HG03139 (cell line): ENCODE results near the gene AADAT.

Experiments used
- ATAC-seq: cut with Tn5 transposase; IDR thresholded peaks from one replicate; pipeline ENCODE4 v1.9.1; 2021; ENCODE audit not compliant: unreplicated experiment

Gene AADAT

DNA sequence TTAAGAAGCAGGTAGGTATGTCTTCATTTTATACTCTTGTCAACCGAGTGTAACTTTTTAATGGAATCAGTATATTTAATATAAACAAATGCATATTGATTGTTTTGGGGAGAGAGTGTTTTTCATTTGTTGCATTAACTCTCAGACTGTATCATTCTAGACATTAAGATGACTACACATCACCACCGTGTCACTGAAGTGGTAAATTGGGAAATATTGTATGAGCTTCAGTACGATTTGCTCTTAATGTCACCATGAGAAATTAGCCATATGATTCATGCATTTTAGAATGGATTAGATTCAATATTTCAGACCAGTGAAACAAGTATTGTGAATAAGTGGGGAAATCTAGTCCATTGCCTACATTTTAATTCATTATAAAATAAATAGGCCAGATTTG lies 53.9 kb downstream of the AADAT start:
- ATAC-seq: no peak

DNA sequence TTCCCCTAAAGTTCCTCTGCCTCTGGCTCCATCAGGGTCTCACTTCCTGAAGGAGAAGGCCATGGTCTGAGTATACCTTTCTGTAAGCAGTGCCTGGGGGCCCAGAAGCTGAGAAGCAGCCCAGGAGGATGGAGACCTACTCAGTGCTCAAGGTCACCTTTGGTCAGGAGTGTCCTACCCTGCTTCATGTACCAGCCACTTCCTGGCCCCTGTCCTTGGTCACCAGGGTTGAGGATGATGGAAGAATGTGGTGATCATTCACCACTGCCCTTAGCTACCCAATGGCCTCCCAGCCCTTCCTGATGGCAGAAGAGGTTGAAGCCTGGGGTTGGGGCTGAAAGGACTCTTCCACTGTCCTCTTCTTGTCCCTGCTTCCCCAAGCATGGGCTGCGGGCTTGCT lies 54.5 kb downstream of the AADAT start:
- no peak for ATAC-seq

DNA sequence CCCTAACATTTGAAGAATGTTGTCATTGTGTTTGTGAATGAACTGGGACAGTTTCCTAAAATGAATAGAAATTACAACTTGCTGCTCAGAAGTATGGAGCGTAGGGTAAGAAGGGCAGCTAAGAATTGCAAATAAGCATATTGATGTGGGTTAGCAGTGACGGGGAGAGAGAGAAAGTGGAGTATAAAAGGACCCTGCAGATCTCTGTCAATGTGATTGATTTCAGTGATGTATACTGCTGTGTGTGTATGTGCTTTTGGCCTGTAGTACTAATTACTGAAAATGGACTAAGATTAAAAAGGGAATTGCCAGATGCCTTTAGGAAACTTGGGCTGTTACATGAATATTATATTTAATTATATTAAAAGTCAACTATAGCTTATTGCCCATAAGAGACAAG lies 55.8 kb downstream of the AADAT start:
- no peak for ATAC-seq

DNA sequence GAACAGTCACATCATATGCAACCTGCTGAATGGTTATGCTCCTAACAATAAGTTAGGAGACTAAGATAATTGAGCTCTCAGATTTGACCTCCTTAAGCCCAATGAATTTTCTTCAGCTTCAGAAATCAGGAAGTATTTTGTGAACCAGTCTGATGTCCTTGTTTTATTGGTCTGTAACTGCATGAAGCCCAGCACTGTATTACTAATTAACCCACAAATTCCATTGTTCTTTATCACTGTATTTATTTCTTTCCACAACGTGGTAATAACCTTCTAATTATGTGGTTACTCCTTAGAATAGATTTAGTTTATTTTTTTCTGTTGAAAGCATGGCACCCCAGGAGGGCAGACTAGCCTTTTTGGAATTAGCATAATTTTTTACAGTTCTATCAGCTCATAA lies 59.6 kb downstream of the AADAT start:
- no peak for ATAC-seq

DNA sequence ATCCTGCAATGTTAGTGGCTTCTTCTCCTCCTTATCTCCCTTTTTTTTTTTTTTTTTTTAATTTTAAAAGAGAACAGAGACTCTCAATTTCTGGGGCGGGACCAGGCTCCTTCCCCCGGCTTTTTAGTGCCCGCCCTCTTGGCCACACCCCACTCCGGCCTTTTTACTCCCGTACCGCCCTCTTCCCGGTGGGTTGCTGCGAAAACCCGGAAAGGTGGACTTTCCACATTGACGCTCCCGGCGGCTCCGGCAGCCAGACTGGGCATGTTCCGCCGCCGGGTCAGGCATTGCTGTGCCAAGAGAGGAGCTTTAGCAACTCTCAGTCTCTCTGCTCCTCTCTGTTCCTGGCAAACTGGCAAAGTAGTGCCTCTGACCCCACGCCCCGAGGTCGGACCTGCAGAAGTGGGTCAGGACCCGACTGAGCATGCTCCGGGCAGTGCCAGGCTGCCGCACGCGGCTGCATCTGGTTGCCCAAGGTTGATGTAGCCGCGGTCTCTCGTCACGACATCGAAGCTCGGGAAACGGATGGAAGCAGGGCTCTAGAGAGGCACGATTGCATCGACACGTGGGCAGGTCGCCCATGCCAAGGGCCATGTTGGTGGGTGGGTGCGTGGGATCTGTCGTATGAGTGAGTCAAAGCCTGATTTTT lies 62.5 kb downstream of the AADAT start:
- peak; percentile 60 for ATAC-seq

DNA sequence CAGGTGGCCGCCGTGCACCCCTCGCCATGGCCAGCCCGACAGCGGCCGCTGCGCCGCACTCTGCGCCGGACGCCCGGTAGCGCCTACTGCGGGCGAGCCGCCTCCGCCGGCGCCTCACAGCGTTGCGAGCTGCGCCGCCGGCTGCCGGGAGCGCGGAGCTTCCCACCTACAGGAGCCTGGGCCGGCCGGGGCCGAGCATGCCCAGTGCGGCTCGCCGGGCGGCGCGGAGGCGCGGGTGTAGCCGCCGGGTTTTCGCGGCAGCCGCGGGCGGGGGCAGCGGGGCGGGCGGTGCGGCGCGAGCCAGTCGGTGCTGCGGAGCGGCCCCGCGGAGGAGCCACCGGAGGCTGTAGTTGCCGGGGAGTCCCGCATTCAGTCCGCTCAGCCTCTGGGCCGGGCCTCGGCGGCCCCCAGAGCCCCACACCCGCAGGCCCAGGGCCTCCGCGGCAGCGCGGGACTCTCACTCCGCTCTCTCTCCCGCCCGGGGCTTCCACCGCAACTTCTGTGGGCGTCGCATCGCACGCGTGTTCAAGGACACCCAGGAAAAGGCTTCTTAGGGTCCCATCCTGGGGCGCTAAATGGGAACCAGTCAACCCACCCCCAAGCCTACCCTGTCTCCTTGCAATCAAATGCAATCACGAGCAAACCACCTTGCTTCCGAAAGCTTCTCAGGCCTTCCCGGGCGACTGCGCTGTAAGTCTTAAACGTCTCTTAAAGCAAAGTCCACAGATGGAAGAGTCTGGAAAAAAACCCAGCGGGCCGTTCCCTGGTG lies 63.3 kb downstream of the AADAT start, which contains the start of gene MFAP3L:
TSS of gene MFAP3L (minus strand) at position 143 of the 769 bp plus-strand sequence. CDS start 20,518 bp downstream, outside the sequence.
- peak; percentile 78 for ATAC-seq

DNA sequence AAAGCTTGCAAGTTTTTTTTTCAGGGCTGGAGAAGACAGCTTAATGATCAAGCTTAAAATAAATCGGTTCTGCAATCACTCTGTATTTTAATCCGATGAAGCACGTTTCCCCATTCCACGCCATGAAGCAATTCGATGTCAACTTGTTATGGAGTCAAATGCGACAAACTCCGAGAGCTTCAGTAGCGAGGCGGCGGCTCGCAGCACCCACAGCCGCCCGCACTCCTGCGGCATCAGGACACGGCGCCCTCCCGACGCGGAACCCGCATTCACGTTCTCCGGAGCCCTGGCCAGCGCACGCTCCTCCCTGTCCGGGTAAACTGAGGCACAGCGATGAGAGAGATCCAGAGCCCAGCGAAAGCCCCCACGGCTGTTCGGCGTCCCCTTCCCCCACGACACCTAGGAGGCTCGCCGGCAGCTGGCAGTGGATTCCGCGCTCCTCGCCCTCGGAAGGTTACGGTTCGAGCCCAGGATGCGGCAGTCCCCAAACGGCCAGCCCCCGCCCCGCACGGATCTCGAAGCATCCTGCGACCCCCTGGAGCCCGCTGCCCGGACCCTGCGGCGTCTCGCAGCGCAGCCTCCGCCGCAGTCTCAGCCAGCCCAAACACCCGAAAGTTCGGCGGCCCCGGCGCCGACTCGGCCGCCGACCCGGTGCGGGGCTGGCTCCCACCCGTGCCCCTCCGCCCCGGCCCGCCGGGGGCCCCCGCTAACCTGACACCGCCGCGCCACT lies 64.1 kb downstream of the AADAT start:
- ATAC-seq: no peak

DNA sequence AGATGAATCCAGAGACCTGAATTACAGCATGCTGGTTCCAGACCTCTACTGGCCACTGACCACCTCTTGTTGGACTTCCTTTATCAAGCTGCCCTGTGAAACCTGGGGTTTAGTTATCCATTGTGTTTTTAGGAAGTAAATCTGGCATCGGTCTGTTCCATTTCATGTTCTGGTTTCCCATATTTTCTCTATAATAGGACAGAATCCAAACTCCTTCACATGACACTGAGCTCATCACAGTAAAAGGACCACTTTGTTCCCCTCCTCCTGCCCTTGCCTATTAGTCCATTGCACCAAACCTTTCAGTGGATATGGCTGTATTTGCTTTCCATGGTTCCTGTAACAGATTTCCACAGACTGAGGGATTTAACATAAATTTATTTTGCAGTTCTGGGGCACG lies 67.5 kb downstream of the AADAT start:
- ATAC-seq: no peak

DNA sequence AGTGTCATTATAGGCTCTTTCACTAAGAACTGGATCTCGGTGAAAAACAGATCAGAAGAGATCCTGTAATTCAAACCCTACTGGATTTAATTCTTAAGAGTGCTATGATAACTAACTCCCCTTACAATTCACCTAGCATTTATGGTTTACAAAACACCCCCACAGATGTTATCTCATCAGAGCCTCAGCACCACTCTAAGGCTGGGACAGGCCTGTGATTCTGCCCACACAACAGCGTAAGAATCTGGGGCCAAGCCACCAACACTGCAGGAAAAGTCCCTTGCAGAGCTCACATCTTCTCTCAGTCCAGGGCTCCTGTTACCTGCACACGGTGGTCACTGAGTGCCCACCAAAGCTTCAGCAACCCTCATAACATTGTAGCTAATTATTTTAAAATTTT lies 72.5 kb downstream of the AADAT start:
- ATAC-seq: no peak

DNA sequence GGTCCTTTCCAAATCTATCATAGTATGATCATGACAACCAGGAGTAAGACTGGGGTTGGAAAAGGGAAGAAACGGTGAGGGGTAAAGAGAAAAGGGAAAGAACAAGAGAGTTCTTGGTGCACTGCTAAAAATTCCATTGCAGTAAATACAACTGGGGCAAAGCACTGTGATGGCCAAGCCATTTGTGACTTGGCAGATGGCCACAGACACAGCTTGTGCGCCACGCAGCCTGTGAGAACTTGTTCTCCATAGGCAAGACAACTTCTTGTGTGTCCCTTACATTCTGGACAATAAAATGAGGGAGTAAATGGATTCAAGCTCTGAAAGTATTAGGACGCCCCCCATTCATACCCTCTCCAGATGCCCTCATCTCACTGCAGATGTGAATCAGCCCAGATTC lies 74.5 kb downstream of the AADAT start:
- no peak for ATAC-seq

DNA sequence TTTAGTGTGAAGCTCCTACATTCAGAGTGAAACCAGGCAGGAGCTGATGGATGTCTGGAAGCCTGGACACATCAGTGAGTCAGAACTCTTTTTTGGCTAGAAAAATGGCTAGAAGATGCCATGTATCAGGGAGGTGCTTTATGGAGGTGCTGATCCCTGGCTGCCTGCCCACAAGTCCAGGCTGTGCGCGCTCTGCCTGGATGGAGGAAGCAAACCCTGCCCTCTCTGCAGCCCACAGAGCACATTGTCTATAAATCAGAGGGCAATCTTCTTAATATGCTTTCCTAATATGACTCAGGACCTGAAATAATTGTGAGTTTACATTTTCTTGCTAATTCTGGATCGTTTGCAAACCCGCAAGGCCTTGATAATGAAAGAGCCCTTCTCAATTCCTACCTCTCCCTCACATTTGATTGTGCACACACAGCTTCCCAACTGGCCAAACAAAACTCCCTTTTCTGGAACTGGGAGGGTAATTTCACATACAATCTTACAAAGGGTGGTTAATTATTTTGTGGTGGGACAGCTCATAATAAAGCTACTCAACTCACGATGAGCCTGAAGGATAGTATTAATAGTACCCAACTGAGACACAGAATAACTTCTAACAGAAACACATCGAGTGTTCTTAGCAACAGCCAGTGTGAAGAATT lies 75.3 kb downstream of the AADAT start:
- no peak for ATAC-seq

DNA sequence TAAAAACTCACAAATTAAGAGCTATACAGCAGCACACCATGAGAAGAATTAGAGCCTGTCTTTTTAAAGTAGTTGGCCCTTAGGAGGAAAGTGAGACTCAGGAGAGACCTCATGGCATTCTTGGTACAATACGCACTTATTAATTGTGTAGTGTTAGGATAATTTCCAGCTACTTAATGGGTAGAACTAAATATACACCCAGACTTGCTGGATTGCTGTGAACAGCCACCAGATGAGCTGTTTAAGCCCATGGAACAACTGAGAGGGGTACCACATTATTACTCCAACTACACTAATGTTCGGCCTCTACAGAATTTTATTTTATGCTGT lies 77.2 kb downstream of the AADAT start:
- ATAC-seq: no peak

DNA sequence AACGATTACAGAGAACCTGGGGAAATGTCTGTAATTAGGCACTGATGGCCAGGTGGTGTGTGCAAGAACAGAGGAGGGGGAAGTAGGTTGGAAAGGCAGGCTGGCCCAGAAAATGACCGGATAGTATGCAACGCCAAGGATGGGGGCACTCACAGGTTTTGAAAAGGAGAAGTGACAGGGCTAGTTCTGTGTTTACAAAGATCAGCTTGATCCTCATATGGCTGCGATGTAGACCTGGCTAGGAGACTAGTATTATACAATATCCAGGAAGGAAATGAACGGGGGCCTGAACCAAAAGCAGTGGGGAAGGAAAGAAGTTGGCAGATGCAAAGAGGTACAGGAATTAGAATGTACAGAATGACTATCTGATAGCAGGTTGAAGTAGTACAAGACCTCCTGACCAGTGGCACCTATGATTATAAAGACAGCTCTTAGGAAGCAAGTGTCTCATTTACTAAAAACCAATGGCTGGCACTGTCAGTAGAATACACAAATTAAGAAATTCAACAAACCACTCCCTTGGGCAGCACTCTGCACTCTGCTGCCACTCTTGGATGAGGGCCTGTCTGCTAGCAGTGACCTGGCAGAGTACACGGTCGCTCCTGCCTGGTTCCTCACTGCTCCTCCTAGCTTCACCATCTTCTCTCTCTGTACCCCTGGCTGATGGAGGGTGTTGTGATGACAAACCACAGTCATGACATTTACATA lies 77.7 kb downstream of the AADAT start:
- no peak for ATAC-seq
